Neural progenitor cell (in vitro differentiated cells): ENCODE measurements around the gene GATC.

Source experiments
- EZH2 ChIP-seq: fragments of 200-600 bp; sonication (generic); IDR thresholded peaks from 2 replicates; pipeline ENCODE4 v1.6.1; 2017; ENCODE audit warnings: antibody characterized with exemption, mild to moderate bottlenecking, moderate library complexity
- TF ChIP-seq, protein P1 (sequence below): fragments of 200-600 bp; sonication (generic); IDR thresholded peaks from 2 replicates; pipeline ENCODE4 v1.5.1; 2017; ENCODE audit warnings: antibody characterized with exemption, mild to moderate bottlenecking

DNA sequence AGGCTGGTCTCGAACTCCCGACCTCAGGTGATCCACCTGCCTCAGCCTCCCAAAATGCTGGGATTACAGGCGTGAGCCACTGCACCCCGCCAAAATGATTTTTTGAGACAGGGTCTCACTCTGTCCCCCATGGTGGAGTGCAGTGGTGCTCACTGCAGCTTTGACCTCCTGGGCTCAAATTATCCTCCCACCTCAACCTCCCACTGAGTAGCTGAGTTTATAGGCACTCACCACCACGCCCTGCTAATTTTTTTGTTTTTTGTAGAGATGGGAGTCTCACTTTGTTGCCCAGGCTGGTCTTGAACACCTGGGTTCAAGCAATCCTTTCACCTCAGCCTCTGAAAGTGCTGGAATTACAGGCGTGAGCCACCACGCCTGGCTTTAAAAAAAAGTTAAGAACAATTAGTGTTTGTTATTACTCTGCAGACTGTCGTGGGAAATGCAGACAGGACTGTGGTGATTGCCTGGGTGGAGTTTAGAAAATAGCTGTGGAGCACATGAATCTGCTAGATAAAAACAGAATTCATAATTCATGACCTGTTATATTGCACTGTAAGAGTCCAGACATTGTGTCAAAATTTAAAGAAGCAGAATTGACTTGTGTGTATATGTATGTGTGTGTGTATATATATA, 17.5 kb upstream of the GATC start:
- TF ChIP-seq, protein P1, sequence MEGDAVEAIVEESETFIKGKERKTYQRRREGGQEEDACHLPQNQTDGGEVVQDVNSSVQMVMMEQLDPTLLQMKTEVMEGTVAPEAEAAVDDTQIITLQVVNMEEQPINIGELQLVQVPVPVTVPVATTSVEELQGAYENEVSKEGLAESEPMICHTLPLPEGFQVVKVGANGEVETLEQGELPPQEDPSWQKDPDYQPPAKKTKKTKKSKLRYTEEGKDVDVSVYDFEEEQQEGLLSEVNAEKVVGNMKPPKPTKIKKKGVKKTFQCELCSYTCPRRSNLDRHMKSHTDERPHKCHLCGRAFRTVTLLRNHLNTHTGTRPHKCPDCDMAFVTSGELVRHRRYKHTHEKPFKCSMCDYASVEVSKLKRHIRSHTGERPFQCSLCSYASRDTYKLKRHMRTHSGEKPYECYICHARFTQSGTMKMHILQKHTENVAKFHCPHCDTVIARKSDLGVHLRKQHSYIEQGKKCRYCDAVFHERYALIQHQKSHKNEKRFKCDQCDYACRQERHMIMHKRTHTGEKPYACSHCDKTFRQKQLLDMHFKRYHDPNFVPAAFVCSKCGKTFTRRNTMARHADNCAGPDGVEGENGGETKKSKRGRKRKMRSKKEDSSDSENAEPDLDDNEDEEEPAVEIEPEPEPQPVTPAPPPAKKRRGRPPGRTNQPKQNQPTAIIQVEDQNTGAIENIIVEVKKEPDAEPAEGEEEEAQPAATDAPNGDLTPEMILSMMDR, result no peak
- TF ChIP-seq EZH2, result no peak
